HG03025 (cell line): Measurements from ENCODE around the gene ARPC3.
"Not testable (repeated sequence)": the region's sequence is repeated elsewhere in the genome, so short reads cannot be mapped to it uniquely, and the experiment has no call there.

Experiments used
- ATAC-seq: cut with Tn5 transposase; IDR thresholded peaks from one replicate; pipeline ENCODE4 v1.9.1; 2021; ENCODE audit warnings: mild to moderate bottlenecking, moderate library complexity; ENCODE audit not compliant: unreplicated experiment, low FRiP score

The ARPC3 gene

DNA sequence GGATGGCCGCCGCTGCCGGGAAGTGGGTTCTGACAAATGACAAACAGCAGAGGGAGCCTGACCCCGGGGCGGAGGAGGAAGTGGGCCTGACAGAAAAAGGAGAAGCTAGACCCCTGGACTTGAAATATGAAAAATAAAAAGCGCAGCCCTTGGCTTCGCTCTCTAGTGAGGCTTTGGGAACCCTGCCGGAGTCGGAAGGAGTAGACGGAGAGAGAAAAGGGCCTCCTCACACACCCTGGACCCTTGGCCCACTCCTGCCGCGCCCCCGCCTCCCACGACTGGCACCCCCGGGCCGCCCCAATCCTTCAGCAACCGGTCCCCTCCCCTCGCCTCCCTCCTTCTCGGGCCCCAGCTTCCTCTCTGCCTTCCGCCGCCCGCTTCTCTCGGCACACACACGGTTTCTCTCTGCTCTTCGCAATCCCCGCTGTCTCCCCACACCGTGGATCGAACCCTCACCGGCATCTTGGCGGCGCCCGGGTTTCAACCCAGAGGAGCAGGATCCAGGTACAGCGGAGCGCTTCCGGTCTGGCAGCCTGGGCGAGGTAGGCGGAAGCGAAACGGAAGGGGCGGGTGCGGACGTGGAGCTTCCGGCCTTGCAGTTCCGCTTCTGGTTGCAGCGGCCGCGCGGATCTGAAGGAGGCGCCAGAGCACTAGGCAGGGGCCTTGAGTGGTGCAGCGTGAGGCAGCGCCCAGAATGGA, at the start of gene ARPC3:
Gene ARPC3 (minus strand): TSS at position 539 of the 699 bp plus-strand sequence. CDS start 77 bp downstream, at position 462.
- ATAC-seq = peak; percentile 81

- ATAC-seq = no peak
These were observed 49.0 kb upstream of the ARPC3 start for GRCh38 chr12:110498984-110499706.

DNA sequence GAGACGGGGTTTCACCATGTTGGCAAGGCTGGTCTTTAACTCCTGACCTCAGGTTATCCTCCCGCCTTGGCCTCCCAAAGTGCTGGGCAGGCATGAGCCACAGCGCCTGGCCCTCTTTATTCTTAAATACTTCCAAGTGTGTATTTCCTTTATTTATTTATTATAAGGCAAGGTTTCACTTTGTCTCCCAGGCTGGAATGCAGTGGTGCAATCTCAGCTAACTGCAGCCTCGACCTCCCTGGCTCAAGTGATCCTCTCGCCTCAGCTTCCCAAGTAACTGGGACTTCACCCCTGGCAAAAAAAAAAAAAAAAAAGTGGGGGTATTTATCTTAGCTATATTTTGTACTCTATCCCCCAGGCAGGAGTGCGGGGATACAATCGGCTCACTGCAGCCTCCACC, 25.3 kb upstream of the ARPC3 start:
- no peak for ATAC-seq

- peak; percentile 72 for ATAC-seq
These were observed 18.3 kb upstream of the ARPC3 start, which contains the start of the genes FAM216A and GPN3 for GRCh38 chr12:110468214-110469048. FAM216A (plus strand) TSS chr12:110468845; CDS start chr12:110468876, 31 bp downstream. GPN3 (minus strand) TSS chr12:110468257; CDS start chr12:110468203, 54 bp downstream.

DNA sequence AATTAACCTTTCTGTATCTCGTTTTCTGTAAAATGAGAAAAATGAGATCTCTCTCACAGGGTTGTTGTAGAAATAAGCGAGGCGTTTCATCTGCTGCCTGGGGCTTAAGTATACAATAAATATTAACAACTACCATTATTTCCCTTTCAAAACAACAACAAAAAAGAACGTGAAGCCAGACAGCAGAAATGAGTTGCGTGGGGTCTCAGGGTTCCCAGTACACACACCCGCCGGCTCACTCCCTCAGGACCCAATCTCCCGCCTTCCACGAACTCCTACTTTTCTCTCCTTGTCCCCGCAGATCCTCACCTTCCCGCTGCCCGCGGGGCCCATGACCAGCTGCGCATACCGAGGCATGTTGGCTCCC, 17.7 kb upstream of the ARPC3 start:
- no peak for ATAC-seq

DNA sequence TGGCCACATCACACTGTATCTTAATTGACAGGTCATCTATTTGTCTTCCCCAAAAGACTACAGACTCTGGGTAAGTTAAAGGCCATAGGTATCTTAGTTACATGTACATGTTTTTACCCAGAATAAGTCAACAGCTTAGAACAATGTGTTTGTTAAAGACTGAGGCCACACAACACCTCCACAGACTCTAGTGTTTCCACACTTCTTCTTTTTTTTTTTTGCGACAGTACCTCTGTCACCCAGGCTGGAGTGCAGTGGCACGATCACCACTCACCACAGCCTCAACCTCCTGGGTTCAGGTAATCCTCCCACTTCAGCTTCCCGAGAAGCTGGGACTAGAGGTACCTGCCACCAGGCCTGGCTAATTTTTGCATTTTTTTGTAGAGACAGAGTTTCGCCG, 16.7 kb upstream of the ARPC3 start:
- ATAC-seq = no peak

- ATAC-seq = not testable (repeated sequence)
These were observed 15.6 kb upstream of the ARPC3 start for GRCh38 chr12:110465765-110466164.

- no peak for ATAC-seq
These were observed 14.9 kb upstream of the ARPC3 start for GRCh38 chr12:110465024-110465423.

GRCh38 chr12:110461189-110461588, 11.1 kb upstream of the ARPC3 start:
- ATAC-seq = not testable (repeated sequence)

DNA sequence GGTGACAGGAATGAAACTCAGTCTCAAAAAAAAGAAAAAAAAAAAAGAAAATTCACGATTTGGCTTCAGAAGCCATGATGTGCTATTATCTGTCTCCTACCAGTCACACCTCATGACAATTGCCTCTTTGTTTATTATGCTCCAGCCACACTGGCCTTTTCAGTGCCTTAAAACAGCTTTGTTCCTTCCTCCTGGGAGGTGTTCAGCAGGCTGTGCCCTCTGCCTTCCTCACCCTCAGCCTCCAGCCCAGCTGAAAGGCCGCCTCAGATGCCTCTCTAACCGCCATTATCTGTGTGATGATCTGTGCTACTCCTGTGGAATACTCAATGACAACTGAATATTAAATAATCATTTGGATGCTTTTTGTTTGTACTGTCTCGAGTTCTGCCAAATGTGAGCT, 8.6 kb upstream of the ARPC3 start:
- ATAC-seq = no peak

- ATAC-seq = no peak
These were observed 3.6 kb upstream of the ARPC3 start for GRCh38 chr12:110453569-110454296.

DNA sequence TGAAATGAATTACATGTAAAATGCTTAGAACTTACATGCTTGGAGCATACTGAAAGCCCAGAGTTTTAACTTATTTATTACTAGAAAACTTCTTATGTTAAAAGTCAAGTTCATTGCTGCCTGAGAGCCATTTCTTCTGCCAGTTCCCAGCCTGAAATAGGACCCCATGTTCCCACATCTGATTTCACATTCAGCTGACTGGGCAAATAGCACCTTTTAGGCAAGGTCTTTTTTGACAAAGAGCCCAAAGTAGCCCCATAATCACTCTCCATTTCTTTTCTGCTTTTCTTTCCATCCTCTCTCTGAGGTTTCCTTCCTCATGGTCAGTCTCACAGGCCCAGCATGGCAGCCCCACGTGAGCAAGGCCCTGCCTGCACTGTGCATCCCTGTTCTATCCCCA, 1.1 kb upstream of the ARPC3 start:
- ATAC-seq = no peak

DNA sequence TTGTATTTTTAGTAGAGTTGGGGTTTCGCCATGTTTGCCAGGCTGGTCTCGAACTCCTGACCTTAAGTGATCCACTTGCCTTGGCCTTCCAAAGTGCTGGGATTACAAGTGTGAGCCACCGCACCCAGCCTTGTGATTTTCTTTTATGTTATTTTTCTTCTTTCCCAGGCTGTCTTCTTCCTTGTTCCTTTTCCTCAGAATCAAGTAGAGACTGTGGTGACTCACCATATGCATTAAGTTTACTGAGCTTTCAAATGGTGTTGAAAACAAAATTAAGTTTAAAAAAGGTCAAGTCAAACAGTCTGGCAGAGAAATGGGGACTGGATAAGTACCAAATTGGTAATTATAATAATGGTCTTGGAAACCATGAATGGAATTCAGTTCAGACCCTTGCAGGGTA, 5.7 kb downstream of the ARPC3 start:
- ATAC-seq = no peak

- ATAC-seq = no peak
These were observed 13.9 kb downstream of the ARPC3 start for GRCh38 chr12:110436231-110436630.

GRCh38 chr12:110431957-110432587, 18.1 kb downstream of the ARPC3 start:
- no peak for ATAC-seq

- not testable (repeated sequence) for ATAC-seq
These were observed 20.5 kb downstream of the ARPC3 start for GRCh38 chr12:110429676-110430075.

DNA sequence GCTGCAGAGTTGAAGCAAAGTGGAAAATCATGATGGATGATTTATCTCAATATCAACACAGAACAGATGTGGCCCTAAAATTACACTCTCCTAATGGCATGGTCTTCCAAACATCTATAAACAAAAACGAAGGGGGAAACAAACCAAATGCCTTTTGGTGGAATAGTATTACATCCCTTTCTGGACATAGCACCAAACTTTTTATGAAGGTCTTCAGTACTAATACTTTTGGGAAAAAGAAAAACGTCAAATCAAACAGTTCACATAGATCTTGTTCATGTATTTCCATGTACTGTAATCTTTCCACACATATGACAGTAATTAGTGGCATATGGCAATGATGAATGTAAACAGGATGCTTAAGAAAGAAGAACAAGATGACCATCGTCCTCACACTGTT, 23.7 kb downstream of the ARPC3 start:
- no peak for ATAC-seq

DNA sequence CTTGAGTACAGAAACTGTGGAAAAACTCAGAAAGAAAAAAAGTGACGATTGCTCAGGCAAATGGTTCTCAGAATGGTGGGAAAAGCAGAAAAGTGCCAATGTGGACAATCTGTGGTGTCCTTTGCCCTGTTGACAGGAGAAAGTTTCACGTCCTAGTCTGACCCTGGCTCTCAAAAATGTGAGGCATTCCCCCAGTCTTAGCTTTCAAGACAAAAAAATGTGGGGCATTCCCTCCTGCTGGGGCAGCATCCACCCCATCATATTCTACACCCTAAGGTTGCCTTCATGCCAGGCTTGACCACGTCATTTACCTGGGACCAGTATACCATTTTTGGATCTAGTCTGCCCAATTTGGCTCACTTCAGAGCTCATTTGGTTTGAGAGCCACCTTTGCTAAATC, 25.9 kb downstream of the ARPC3 start:
- no peak for ATAC-seq

GRCh38 chr12:110421701-110422100, 28.4 kb downstream of the ARPC3 start:
- no peak for ATAC-seq

GRCh38 chr12:110421159-110421661, 28.9 kb downstream of the ARPC3 start:
- no peak for ATAC-seq
